HG02885 (cell line): ENCODE measurements around the gene LRP1B.

Source experiments
- ATAC-seq: cut with Tn5 transposase; IDR thresholded peaks from one replicate; pipeline ENCODE4 v1.9.1; 2021; ENCODE audit warnings: mild to moderate bottlenecking; ENCODE audit not compliant: unreplicated experiment, poor library complexity

The LRP1B gene

DNA sequence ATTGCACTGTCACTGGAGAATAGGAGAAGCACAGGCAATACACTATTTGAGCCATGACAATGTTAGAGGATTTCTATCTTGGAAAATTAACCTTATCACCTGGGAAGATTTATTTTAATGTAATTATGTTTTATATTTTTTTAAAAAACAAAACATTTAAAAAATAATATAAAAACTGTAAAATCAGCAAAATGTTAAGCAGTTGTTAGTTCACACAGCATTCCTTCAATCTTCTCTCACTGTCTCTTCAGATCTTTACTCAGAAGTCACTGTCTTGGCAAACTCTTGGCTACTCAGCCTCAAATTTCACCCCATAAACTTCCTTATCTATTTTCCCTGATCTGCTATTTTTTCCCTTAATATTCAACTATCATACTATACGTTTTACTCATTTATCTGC, 1322.6 kb downstream of the LRP1B start:
- no peak for ATAC-seq

DNA sequence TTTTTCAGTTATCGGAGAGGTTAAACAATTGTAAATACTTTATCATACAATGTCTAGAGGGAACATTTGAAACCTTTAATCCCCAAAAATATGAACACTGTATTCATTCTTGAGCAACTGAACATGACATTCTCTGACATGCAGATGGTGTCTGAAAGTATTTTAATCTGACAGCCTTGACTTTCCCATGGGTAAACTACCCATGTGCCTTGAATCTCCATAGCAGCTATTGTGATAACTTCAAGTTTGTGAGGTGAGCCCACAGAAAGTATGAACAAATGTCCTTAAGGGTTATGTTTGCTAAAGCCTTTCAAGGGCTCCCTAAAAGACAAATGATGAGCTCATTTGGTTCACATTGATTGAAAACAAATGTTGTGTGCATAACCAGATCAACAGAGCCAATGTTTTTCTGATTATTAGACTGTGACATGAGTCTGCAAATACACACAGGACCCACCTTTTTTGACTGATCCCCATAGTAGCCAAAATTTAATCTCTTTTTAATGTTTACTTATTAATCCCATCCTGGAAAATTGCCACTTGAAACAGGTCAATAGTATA, 1326.0 kb downstream of the LRP1B start:
- no peak for ATAC-seq

DNA sequence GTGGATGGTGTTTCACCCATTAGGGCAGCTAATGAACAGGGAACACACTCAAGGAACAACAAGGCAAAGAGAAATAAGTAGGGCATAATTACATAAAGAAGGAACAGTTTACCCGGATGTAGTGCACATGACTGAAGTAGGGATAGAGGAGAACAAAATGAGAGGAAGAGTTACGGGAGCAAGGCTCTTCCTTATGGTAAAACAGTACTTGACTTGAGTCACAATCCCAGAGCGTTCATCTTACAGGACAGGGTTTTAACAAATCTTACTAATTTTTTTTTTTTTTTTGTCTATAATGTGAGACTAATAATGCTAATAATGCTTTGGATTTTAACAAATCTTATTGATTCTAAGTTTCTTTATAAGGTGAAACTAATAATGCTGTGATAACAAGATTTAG, 1329.5 kb downstream of the LRP1B start:
- no peak for ATAC-seq

DNA sequence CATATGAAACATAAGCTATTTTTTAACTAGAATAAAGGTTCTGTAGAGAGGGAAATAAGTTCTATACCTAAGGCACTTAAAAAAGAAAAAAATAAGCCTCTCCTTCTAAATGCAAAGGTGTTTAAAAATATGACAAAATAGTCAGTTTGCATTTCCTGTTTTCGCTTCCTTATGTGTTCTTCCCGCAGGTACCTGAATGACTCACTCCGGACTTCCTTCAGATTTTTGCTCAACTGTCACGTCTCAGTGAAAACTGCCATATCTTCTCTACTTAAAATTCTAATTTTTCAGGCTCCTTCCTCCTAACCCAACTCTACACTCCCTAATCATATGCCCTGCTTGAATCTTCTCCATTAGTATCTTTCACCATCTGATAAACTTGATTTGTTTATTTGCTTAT, 1333.1 kb downstream of the LRP1B start:
- peak; percentile 99 for ATAC-seq

DNA sequence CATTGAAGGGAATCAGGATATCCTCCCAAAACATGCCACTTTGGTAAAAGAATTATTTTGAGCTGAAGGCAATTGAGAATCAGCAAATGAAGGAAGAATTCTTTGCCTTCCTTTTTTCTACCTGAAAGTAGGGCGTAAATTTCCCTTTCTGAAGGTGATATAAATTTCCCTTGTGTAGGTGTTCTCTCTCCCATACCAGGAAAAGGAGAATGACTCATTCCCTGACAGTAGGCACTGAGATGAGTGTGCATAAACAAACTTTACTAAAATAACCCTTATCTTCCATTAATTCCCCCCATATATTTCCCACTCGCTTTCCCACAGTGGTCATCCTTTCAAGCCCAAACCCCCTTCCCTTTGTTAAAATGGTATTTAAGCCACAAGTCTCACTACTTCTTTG, 1339.0 kb downstream of the LRP1B start:
- no peak for ATAC-seq

DNA sequence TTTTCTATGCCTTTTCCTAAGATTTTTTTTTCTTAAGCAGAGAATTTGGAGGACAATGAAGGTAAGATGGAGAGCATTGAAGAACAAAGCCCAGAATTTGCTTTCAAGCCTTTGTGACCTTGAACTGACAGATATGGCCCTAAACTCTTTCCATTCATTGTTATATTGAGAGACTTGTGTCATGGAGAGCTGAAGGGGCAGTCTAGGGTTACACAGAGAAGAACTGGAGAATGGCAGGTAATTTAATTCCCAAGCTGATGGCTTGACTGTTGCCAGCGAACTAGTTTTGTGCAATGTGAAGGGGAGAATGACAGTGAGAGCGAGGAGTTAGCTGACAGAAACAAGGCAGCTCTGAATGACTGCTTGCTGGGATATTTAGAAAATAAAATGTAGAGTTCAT, 1344.2 kb downstream of the LRP1B start:
- ATAC-seq, result no peak

DNA sequence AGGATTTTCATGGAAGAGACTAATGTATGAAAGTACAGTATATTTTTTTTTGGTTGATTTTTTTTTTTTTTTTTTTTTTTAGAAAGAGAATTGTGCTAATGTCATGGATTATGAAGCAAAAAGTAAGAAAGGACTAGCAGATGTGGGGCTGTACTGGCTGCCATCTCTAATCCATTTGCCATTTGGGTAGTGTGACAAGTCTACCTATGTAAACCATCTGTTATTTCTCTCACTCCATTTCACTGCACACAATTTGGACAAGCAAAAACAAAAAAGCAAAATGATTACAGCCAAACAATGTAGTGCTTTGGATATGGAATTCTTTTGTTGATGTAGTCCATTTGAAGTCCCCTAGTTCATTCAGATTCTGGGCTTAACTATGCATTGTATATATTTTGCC, 1355.4 kb downstream of the LRP1B start:
- ATAC-seq, result no peak

DNA sequence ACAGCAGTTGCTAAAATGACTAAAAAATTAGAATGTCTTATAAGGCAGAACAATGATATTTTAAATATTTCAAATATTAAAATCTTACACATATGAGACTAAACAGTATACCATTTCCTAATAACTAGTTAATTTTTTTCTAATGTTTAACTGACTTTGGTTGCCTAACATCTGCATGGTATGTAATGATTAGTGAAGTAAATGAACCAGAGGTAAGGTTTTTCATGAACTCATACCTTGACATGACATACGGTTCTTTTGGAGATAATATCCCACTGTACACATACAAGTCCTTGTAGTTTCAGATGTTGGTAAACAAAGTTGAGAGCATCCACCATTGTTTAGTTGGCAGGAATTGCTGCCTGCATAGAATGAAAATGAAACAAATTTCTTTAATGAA, 1360.2 kb downstream of the LRP1B start:
- no peak for ATAC-seq

DNA sequence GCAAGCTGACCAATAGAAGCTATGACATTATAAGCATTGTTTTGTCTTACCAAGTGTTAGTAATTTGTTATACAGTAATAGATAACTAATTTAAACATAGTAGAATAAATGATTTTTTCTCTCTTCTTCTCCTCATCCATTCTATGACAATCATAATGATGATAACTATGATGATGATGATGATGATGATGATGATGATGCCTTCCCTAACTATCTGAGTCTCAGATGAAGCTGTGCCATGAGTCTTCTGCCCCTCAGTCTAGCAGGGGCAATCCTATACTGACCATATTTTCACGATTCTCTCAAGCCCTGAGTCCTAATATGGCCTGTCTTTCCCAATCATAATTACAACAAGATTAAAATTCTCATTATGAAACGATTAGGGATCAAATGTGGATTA, 1369.0 kb downstream of the LRP1B start:
- ATAC-seq, result no peak

DNA sequence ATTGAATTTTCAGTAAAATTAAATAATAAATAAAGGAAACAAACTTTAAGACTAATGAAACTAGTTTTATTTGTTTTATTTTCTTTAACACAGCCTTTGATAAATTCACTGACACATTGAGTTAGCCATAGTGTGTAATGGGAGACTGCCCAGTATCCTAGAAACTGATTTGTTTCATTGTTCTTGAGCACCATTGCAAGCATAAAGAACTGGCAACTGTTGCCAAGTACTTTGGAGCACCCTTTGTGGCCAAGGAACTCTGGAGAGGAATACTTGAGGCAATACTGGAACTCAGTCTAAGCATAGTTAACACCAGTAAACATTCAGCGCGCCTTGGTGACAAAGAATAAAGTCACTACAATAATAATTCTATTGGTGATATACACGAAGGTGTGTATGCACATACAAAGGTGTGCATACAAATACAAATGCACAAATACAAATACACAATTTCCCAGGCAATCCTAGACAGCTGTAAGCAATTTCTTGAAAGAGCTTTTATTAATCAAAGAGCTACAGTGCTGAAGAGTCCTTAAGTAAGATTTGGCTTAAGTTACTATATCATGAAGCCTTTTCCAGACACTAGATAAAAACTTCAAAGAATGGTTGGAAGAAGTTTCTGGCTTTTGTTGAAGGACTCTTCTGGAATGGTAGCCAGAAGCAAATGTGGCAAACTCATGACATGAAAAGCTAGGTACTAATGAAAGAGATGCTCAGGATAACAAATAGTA, 1371.2 kb downstream of the LRP1B start:
- ATAC-seq, result no peak

DNA sequence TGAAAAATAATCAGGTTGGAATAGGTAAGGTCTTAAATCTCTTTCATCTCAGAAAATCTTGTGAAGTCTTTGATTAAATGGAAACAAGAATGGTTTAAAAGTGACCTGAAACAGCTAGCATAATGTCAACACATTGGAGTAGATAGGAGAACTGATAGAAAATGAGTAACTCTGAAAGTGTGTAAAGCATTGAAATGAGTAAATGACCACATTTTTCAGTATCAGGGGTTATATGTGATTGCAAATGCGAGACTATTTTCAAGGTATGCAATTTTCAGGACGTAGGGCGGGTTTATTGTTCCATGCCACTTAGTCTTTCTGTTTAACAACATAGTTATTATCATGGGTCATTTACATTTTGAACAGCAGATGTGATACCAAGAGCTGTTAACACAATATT, 1383.2 kb downstream of the LRP1B start:
- peak; percentile 98 for ATAC-seq

DNA sequence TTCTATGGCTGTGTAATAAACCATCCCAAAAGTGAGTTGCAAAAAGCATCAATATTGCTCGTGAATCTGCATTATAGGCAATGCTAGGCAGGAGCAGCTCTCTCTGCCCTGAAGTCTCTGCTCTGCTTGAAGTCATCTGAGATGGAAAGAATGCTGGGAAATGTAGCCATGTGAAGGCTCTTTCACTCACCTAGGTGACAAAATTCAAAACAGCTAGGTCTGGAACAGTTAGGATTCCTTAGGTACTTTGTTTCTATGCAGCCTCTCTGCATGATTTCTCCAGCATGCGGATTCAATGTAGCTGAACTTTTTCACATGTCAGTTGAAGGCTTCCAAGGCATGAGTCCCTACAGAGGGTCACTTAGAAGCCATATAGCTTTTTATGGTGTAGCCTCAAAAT, 1383.7 kb downstream of the LRP1B start:
- no peak for ATAC-seq

DNA sequence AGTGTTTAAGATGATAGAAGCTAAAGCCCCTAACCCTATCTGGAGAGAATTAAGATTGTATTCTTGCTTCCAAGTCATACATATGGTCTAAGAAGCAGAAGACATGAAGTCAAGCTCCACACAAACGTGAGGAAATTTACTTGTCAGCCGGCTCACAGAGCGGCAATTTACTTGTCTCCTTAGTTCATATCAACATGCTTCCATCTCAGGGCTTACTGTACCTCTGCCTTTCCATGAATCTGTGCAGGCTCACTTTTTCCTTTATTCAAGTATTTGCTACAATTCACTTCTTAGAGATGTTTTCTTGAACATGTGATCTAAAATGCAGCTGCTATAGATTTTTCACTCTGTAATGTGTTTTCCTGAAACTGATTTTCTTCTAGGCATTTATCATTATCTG, 1386.4 kb downstream of the LRP1B start:
- no peak for ATAC-seq

DNA sequence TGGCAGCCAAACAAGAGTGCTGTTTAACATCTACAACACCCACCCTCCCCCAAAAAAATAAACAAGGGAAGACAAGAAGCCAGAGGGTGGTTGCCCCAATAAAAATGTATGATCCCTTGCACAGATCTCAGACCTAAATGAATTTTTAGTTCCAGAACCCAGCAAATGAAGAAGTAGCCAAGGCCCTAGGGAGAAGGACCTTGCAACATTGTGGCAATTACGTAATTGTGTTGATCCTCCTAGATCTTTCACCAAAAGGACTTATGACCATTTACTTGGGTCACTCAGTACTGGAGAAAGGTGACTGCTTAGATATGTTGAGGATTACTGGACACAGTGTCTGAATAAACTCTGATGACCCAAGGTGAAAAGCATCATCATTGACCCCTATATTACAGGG, 1393.8 kb downstream of the LRP1B start:
- ATAC-seq, result no peak

DNA sequence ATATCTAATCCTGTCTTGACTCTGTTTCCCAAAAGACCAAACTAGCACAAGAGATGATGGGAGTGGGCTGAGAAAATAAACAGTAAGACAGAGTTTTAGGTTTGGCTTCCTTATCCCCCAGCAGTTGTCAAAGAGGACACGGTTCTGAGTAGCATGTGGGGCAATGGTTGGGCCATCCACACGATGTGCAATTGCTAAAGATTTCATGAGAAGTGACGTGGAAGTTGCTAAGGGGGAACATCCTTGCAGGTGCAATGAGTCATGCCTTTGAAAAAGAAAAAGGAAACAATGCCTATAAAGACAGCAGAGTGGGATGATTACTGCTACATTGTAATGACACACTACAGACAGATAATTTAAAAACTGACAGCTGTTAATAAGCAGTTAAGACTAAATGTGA, 1395.8 kb downstream of the LRP1B start:
- ATAC-seq, result no peak

DNA sequence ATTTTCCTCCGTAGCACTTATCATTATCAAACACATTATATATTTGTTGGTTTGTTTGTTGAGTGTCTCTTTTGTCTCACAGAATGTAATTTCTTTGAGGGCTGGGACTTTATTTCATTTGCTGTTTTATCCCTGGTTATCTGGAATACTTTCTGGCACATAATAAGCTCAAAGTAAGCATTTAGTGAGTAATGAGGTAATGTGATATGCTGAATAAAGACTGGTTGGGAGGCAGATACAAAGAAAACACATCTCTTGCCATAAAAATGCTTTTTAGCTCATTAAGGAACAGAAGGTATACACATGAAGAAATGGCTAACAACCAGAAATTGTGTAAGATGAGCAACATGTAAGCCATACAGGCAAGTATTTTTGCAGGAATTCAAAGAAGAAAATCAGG, 1411.8 kb downstream of the LRP1B start:
- no peak for ATAC-seq

DNA sequence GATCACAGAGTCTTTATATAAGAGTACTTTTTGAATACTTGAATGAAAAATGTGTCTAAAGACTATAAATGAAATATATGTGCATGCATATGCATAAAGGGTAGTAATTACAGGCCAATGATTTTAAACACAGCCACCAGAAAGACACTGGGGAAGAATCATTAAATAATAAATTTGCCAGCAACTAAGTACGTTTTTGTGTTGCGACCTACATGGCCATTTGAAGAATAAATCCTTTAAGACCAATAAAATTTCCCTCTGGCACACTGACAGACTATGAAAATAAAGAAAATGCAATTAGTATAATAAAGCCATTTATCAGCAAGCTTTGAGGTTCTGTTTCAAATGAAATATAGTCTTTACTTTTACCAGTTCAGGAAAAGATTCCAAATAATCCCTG, 1413.3 kb downstream of the LRP1B start:
- no peak for ATAC-seq

DNA sequence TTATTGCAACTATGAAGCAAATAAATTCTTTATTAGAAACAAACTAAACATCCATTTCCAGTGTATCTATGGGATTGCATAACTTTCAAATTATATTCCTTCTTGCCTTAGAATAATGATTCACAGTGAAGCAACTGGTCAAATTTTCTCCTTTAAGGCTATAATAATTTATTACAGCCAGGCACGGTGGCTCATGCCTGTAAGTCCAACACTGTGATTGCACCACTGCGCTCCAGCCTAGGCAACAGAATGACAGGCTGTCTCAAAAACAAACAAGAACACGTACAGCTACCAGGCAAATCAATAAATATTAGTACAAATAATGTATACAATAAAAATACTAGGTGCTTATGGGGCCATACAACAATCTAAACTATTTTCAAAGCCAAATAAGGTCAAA, 1416.2 kb downstream of the LRP1B start:
- no peak for ATAC-seq

DNA sequence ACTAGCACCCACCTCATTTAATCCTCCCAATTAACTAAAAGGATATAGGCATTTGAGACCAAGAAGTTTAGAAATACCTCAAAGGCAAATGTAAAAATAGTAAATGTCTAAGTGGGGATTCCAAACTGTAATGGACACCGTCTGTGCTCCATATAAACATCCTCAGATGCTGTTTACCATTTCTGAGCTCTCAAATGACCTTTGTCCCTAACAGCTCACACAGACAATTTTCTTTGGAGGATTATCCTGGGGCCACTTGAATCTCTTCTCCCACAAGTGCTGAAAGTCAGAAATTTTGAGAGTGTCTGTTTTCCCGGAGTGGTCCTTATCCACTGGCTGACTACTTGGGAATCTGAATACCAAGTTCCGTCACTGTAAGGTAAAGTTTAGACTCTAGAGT, 1418.9 kb downstream of the LRP1B start:
- no peak for ATAC-seq

DNA sequence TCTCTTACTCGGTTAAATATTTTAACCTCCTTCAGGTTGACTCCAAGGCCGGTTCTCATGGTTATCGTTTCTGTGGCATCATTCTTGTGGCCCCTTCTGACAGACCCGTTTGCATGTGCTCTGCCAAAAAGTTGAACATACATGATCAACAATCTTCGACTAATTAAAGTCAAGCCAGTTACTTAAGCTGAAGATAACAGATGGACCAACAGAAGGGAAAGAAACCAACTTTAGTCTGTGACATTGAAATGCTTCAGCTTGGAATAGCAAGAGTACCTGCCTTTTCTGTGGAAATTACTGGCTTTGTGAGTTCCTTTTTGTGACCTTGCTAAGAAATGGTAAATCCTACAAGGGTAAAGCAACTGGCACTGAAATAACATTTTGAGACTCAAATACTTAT, 1429.1 kb downstream of the LRP1B start:
- ATAC-seq, result no peak

DNA sequence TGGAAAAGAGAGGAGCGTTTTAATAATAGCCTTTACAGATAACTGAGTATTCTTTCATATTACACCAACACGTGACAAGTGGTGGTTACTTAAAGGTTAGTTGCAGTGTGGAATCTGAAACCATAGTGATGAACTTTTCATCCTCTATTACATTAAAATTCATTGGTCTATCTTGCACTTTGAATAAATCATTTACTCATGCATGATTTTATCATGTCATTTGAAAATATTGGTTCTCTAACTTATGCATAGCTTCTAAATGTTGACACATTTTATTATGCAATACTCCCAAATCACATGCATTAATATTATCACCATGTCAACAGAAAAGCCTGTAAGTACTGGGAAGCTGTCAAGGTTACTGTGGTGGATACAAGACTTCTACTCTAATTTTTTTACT, 1432.2 kb downstream of the LRP1B start:
- no peak for ATAC-seq

DNA sequence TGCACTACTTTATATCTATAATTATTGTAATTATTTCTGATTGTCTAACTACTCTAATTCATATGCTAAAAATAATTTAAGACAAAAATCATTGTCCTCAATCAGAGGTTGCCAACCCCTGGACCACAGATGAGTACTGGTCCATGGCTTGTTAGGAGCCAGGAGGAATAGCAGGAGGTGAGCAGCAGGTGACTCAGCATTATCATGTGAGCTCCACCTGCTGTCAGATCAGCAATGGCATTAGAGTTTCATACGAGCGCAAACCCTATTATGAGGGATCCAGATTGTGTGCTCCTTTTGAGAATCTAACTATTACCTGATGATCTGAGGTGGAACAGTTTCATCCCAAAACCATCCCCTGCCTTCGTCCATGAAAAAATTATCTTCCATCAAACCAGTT, 1434.4 kb downstream of the LRP1B start:
- ATAC-seq, result no peak

DNA sequence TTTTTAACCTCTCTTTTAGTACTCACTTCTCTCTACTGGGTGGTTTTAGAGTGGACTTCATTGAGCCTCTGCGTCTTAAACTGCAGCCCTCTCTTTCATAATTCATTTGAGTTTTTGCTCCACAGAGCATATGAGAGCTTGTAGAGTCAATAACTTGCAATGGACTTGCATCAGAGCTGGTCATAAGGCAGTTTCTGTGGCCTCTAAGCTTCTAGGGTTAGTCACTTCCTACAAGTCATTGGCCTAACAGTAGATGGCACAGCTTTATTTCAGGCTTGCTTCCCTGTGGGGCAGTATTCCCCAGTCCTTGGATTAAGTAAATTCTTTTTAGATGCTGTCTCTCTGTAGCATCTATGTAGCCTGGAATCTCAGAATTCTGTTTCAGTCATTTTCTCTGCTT, 1435.7 kb downstream of the LRP1B start:
- no peak for ATAC-seq
